ENCODE measurements around the gene KRT77.
"Not testable (repeated sequence)": the region's sequence is repeated elsewhere in the genome, so short reads cannot be mapped to it uniquely, and the experiment has no call there.

KRT77 gene

DNA sequence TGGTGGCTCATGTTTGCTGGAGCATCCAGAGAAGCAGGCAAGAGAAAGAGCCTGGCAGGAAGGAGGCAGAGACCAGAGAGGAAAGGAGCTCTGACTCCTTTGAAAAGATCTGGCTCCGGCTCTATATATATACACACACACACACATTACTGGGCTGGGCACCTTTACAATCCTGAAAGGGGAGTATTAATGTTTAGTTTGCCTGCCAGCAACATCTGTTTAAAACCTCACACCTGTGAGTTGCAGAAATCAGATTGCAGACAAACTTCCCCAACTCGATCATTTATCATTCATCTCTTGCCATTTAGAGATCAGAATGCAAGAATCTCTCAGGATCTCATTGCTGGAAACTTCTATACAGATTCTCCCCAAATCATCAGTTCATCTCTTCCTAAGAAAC lies at the start of gene KRT77:
KRT77 (minus strand) TSS at position 101 of the 400 bp plus-strand sequence; CDS start at position 11, 90 bp downstream.
- peaks cover 15% of the 10 kb centered on the region for H3K4me1 ChIP-seq (ENCODE audit: control insufficient read depth, insufficient read depth, low read length)
- no peak for DNase-seq (ENCODE audit: low read depth)
- no peaks in the 10 kb centered on the region for H3K36me3 ChIP-seq (ENCODE audit: control insufficient read depth, insufficient read depth, low read length, severe bottlenecking)
- H3K27me3 ChIP-seq (replicated peaks; ENCODE audit: control insufficient read depth, insufficient read depth, low read length) = peaks cover 70% of the 10 kb centered on the region
- no peak within 1 kb of the TSS for H3K4me3 ChIP-seq (ENCODE audit: low read length)
- no peaks in the 10 kb centered on the region for H3K9me3 ChIP-seq (ENCODE audit: control insufficient read depth, low read length)
- H3K9ac ChIP-seq (ENCODE audit: low read length) = no peak within 1 kb of the TSS

DNA sequence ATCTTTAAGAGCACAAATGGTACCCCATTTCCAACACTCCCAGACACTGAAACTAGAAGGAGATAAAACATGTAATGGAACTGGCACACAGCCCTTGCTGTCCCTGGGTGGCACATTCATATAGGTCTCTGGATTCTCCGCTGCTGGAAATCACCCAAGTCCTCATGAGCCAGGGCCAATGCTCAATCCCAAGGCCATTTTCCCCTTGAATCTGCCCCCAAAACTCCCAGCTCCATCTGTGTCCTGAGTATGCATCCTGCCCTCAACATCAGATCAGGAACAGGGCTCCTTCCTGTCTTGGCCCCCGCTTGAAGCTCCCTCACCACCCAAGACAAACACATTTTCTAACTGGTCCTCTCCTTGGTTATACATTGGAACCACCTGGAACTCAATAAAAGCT lies 49.2 kb upstream of the KRT77 start:
- peaks cover 4% of the 10 kb centered on the region for H3K9me3 ChIP-seq (ENCODE audit: control insufficient read depth, low read length)
- no peaks in the 10 kb centered on the region for H3K36me3 ChIP-seq (ENCODE audit: control insufficient read depth, insufficient read depth, low read length, severe bottlenecking)
- H3K9ac ChIP-seq (ENCODE audit: low read length) = no peak overlapping the region
- no peak for DNase-seq (ENCODE audit: low read depth)
- no peak overlapping the region for H3K4me3 ChIP-seq (ENCODE audit: low read length)
- H3K27me3 ChIP-seq (replicated peaks; ENCODE audit: control insufficient read depth, insufficient read depth, low read length) = peaks cover 54% of the 10 kb centered on the region
- H3K4me1 ChIP-seq (ENCODE audit: control insufficient read depth, insufficient read depth, low read length) = no peaks in the 10 kb centered on the region

DNA sequence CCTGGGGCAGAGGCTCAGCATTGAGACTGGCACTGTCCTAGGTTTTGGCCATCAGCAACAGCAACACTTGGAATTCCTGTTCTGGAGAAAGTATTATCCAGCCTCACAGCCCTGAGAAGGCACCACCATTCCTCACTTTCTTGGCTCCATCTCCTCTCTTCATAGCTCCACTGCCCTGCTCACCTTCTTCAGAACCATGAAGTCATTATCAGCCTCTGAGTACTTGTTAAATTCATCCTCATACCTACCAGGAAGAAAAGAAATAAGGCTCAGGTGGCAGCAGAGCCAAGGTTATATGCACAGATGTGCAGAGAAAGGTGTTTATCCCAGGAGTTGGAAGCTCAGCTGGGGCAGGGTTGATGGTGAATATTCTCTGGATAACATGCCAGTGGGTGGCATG lies 48.5 kb upstream of the KRT77 start:
- Histone ChIP-seq H3K9ac (ENCODE audit: low read length) (no peak overlapping the region), H3K9me3 (ENCODE audit: control insufficient read depth, low read length) (peaks cover under 1% of the 10 kb centered on the region), H3K4me1 (ENCODE audit: control insufficient read depth, insufficient read depth, low read length) (no peaks in the 10 kb centered on the region), H3K36me3 (ENCODE audit: control insufficient read depth, insufficient read depth, low read length, severe bottlenecking) (no peaks in the 10 kb centered on the region), H3K27me3 (replicated peaks; ENCODE audit: control insufficient read depth, insufficient read depth, low read length) (peaks cover 54% of the 10 kb centered on the region), H3K4me3 (ENCODE audit: low read length) (no peak overlapping the region)
- no peak for DNase-seq (ENCODE audit: low read depth)

DNA sequence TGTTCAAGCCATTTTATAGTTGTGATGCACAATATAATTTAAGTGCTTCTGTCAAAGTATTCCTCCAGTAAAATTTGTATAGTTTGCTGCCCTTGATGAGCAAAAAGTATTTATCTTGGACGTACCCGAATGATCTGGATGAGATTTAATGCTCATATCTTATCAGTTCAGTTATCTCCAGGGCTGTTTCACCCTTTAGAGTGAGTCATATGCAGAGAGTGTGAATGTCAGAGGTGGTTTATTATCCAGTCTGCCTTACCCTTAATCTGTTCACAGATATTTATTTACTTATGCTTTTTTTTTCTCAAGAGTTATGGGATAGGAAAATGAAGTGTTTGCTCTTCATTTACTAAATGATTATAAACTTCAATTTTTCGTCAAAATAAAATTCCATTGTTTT lies 47.2 kb upstream of the KRT77 start:
- not testable (repeated sequence) for DNase-seq (ENCODE audit: low read depth); H3K36me3 ChIP-seq (ENCODE audit: control insufficient read depth, insufficient read depth, low read length, severe bottlenecking); H3K4me3 ChIP-seq (ENCODE audit: low read length); H3K9me3 ChIP-seq (ENCODE audit: control insufficient read depth, low read length); H3K9ac ChIP-seq (ENCODE audit: low read length); H3K4me1 ChIP-seq (ENCODE audit: control insufficient read depth, insufficient read depth, low read length)
- peaks cover 51% of the 10 kb centered on the region for H3K27me3 ChIP-seq (replicated peaks; ENCODE audit: control insufficient read depth, insufficient read depth, low read length)

DNA sequence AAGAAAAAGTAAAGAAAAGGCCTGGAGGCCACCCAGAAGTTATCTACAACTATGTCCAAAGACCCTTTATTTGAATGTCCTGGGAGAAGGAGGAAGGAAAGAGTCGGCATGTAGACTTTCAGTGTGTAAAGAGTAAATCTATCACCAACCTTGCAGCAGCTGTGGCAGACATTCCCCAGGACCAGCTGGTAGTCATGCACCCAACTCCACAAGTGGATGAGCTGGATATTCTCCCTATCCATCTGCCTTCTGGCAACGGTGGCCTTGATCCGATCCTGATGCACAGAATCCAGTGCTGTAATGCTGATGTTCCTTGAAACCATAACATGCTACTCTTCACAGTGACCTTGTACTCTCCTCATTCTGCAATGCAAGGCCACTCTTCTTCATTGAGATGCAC lies 46.5 kb upstream of the KRT77 start:
- DNase-seq (ENCODE audit: low read depth) = no peak
- no peaks in the 10 kb centered on the region for H3K4me1 ChIP-seq (ENCODE audit: control insufficient read depth, insufficient read depth, low read length)
- H3K36me3 ChIP-seq (ENCODE audit: control insufficient read depth, insufficient read depth, low read length, severe bottlenecking) = no peaks in the 10 kb centered on the region
- no peak overlapping the region for H3K4me3 ChIP-seq (ENCODE audit: low read length)
- H3K9ac ChIP-seq (ENCODE audit: low read length) = no peak overlapping the region
- no peaks in the 10 kb centered on the region for H3K9me3 ChIP-seq (ENCODE audit: control insufficient read depth, low read length)
- H3K27me3 ChIP-seq (replicated peaks; ENCODE audit: control insufficient read depth, insufficient read depth, low read length) = peaks cover 51% of the 10 kb centered on the region

DNA sequence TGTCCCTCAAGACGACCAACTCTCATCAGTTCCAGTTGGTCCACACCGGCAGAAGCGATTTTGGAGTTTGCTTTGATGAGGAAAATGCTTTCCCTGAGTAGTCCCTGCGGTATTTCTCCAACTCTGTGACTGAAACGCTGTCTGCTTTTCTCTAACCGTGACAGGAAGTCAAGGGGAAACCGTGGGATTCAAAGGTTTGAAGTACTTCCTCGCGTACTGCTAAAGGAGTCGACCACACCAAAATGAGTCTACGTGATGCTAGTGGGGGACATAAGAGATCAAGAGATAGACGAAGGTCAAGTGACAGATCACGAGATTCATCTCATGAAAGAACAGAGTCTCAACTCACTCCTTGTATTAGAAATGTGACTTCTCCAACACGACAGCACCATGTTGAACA lies 45.3 kb upstream of the KRT77 start:
- no peak for DNase-seq (ENCODE audit: low read depth)
- no peak overlapping the region for H3K4me3 ChIP-seq (ENCODE audit: low read length)
- no peak overlapping the region for H3K9ac ChIP-seq (ENCODE audit: low read length)
- peaks cover 50% of the 10 kb centered on the region for H3K27me3 ChIP-seq (replicated peaks; ENCODE audit: control insufficient read depth, insufficient read depth, low read length)
- no peaks in the 10 kb centered on the region for H3K36me3 ChIP-seq (ENCODE audit: control insufficient read depth, insufficient read depth, low read length, severe bottlenecking)
- no peaks in the 10 kb centered on the region for H3K4me1 ChIP-seq (ENCODE audit: control insufficient read depth, insufficient read depth, low read length)
- no peaks in the 10 kb centered on the region for H3K9me3 ChIP-seq (ENCODE audit: control insufficient read depth, low read length)

DNA sequence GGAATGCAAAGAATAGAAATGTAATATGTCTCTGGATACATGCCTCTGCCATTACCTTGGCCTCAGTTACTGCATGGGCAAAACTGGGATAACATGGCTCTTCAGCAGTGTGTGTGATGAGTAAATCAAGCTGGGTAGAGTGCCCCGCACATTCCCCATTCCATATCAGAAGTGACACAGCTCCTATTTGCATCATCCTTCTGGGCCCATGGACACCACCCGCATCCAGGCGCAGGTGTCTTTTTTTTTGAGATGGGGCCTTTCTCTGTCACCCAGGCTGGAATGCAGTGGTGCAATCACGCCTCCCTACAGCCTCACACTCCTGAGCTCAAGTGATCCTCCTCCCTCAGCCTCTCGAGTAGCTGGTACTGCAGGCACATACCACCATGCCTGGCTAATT lies 42.2 kb upstream of the KRT77 start:
- Histone ChIP-seq H3K9ac (ENCODE audit: low read length) (no peak overlapping the region), H3K9me3 (ENCODE audit: control insufficient read depth, low read length) (no peaks in the 10 kb centered on the region)

DNA sequence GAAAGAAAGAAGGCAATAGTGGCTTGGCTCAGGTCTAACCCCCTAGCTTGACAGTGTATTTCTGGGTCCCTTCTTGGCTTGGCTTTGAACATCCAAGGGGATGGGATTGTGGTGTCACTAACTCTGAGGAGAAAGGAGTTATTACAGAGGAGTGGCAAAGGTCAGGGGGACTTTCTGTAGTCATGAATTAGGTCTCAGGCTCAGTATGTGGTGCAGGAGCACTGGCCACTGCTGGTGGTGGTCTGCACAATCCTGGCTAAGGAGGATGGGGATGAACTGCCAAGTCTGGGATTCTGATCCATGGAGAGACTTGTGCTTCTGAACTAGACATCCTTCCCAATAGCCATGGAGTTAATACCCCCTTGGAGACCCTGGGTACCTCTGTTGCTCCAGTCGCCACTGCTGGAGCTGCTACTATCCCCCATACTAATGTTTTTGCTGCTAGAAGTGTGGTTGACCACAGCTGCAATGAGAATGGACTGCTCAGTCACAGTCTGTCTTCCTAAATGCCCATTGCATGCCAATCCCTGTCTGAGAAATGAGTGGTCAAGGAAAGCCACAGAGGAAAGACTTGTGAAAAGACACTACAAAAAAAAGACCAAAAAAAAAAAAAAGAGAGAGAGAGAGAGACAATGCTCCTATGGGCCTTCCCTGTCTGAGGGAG lies 41.3 kb upstream of the KRT77 start:
- Histone ChIP-seq H3K27me3 (replicated peaks; ENCODE audit: control insufficient read depth, insufficient read depth, low read length) (peaks cover 42% of the 10 kb centered on the region), H3K9ac (ENCODE audit: low read length) (no peak overlapping the region)

More for the DNA sequence above, 42.2 kb upstream of the KRT77 start:
- Histone ChIP-seq H3K4me1 (ENCODE audit: control insufficient read depth, insufficient read depth, low read length) (no peaks in the 10 kb centered on the region), H3K27me3 (replicated peaks; ENCODE audit: control insufficient read depth, insufficient read depth, low read length) (peaks cover 47% of the 10 kb centered on the region), H3K36me3 (ENCODE audit: control insufficient read depth, insufficient read depth, low read length, severe bottlenecking) (no peaks in the 10 kb centered on the region), H3K4me3 (ENCODE audit: low read length) (no peak overlapping the region)
- DNase-seq (ENCODE audit: low read depth) = no peak

DNA sequence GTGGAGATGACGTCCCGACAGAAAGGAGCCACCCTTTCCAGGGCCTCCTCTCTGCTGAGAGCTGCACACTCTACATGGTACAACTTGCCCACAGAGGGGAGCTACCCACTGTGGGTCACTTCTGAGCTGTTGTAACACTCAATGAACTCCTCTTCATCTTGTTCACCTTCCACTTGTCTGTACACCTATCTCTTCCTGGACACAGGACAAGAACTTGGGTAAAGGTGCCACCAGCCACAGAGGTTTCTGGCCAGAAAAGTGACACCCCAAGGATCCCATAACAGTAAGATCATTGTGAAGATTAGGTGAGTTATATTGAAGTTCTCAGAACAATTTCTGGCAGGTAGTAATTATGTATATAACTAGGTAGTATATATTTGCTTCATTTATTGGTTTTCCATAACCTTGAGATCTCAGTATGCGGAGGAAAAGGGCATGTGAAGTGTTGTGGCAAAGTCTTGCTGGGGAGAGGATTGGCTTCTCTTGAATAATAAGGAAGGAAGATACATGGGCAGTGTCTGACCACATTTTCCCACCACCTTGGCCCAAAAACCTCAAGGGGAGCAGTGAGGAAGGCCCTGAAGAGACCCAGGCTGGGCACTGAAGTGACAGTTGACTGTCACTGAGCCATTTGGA lies 39.6 kb upstream of the KRT77 start:
- DNase-seq (ENCODE audit: low read depth) = no peak
- H3K9me3 ChIP-seq (ENCODE audit: control insufficient read depth, low read length) = no peaks in the 10 kb centered on the region
- H3K4me1 ChIP-seq (ENCODE audit: control insufficient read depth, insufficient read depth, low read length) = no peaks in the 10 kb centered on the region
- H3K4me3 ChIP-seq (ENCODE audit: low read length) = no peak overlapping the region
- no peaks in the 10 kb centered on the region for H3K36me3 ChIP-seq (ENCODE audit: control insufficient read depth, insufficient read depth, low read length, severe bottlenecking)
- H3K27me3 ChIP-seq (replicated peaks; ENCODE audit: control insufficient read depth, insufficient read depth, low read length) = peaks cover 38% of the 10 kb centered on the region
- H3K9ac ChIP-seq (ENCODE audit: low read length) = no peak overlapping the region

More for the DNA sequence above, 41.3 kb upstream of the KRT77 start:
- H3K36me3 ChIP-seq (ENCODE audit: control insufficient read depth, insufficient read depth, low read length, severe bottlenecking) = no peaks in the 10 kb centered on the region
- DNase-seq (ENCODE audit: low read depth) = no peak
- no peak overlapping the region for H3K4me3 ChIP-seq (ENCODE audit: low read length)
- no peaks in the 10 kb centered on the region for H3K9me3 ChIP-seq (ENCODE audit: control insufficient read depth, low read length)
- H3K4me1 ChIP-seq (ENCODE audit: control insufficient read depth, insufficient read depth, low read length) = no peaks in the 10 kb centered on the region

DNA sequence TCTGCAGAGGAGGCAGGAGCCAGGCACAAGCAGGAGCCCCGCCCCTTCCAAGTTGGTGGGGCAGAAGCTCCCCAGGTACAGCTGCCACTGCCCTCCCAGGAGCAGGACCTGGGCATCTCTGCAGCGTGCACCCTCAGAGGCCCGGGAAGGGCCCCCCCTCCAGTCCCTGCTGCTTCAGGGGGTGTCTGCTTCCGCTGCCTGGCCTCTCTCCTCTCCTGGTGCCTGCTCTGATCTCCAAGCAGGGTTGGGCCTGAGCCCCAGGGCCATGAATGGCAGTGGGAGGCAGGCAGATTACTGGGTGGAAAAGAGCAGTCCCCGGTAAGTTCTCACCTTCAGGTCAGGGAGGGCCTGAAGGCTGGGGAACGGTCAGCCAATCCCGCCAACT lies 38.9 kb upstream of the KRT77 start:
- Histone ChIP-seq H3K9ac (ENCODE audit: low read length) (no peak overlapping the region), H3K9me3 (ENCODE audit: control insufficient read depth, low read length) (no peaks in the 10 kb centered on the region), H3K4me3 (ENCODE audit: low read length) (no peak overlapping the region), H3K27me3 (replicated peaks; ENCODE audit: control insufficient read depth, insufficient read depth, low read length) (peaks cover 34% of the 10 kb centered on the region), H3K36me3 (ENCODE audit: control insufficient read depth, insufficient read depth, low read length, severe bottlenecking) (no peaks in the 10 kb centered on the region), H3K4me1 (ENCODE audit: control insufficient read depth, insufficient read depth, low read length) (no peaks in the 10 kb centered on the region)
- DNase-seq (ENCODE audit: low read depth) = no peak

DNA sequence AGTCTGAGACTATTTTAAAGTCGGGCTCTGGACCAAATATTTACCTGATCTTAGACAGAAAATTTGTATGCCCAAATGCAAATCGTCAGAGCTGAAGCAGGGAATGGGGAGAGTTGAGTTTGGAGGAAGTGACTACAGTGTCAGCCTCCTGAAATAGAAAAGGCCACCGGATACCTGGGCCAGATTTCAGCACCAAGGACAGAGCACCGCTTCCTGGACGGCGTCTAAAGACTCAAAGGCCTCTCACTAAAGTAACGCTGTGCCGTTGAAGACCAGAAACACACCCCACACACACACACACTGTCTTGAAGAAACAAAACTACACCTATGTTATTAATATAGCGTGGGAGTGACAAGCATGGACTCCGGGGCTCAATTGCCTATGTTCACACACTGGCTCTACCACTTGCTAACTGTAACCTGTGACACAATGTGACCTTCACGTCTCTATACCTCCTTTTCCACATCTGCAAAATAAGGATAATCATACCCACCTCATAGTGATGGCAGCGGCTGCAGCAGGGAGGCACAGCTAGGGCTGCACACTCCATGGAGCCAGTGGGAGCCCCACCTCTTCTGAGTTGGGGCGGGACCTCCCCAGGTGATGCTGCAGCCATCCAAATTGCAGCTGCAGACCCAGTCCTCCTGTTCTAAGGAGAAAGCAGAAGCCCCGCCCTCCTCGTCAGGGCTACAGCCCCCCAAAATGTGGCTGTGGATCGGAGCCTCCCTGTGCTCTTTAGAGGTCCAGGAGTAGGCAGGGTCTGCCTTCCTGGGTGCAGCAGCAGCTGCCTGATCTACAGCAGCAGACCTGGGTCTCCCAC lies 38.3 kb upstream of the KRT77 start:
- peak; percentile 60 for DNase-seq (ENCODE audit: low read depth)
- Histone ChIP-seq H3K4me1 (ENCODE audit: control insufficient read depth, insufficient read depth, low read length) (no peaks in the 10 kb centered on the region), H3K9me3 (ENCODE audit: control insufficient read depth, low read length) (no peaks in the 10 kb centered on the region), H3K36me3 (ENCODE audit: control insufficient read depth, insufficient read depth, low read length, severe bottlenecking) (no peaks in the 10 kb centered on the region), H3K4me3 (ENCODE audit: low read length) (no peak overlapping the region), H3K9ac (ENCODE audit: low read length) (no peak overlapping the region), H3K27me3 (replicated peaks; ENCODE audit: control insufficient read depth, insufficient read depth, low read length) (peaks cover 28% of the 10 kb centered on the region)

Measured in adipocyte (in vitro differentiated cells).